GM18870 (cell line): ENCODE data around the gene MYPOP.
"Not testable (repeated sequence)": the region's sequence is repeated elsewhere in the genome, so short reads cannot be mapped to it uniquely, and the experiment has no call there.

Source experiments
- ATAC-seq: cut with Tn5 transposase; IDR thresholded peaks from one replicate; pipeline ENCODE4 v1.9.1; 2021; ENCODE audit warnings: moderate library complexity; ENCODE audit not compliant: unreplicated experiment

MYPOP gene

GRCh38 chr19:45884682-45885555 lies 17.5 kb downstream of the MYPOP start:
- no peak for ATAC-seq

- no peak for ATAC-seq
Observed at GRCh38 chr19:45883881-45884681, 18.3 kb downstream of the MYPOP start.

- no peak for ATAC-seq
Observed at GRCh38 chr19:45883586-45883880, 18.9 kb downstream of the MYPOP start.

- ATAC-seq: no peak
Observed at GRCh38 chr19:45882652-45883585, 19.5 kb downstream of the MYPOP start.

- ATAC-seq: no peak
Observed at GRCh38 chr19:45881909-45882528, 20.4 kb downstream of the MYPOP start.

GRCh38 chr19:45881082-45881908 lies 21.1 kb downstream of the MYPOP start:
- no peak for ATAC-seq

- ATAC-seq: no peak
Observed at GRCh38 chr19:45879971-45880370, 22.4 kb downstream of the MYPOP start.

- no peak for ATAC-seq
Observed at GRCh38 chr19:45879055-45879454, 23.4 kb downstream of the MYPOP start.

GRCh38 chr19:45878043-45878794 lies 24.2 kb downstream of the MYPOP start:
- no peak for ATAC-seq

GRCh38 chr19:45876411-45877197 lies 25.8 kb downstream of the MYPOP start:
- no peak for ATAC-seq

GRCh38 chr19:45876161-45876410 lies 26.3 kb downstream of the MYPOP start:
- no peak for ATAC-seq

- ATAC-seq: no peak
Observed at GRCh38 chr19:45874620-45874966, 27.8 kb downstream of the MYPOP start.

- ATAC-seq: no peak
Observed at GRCh38 chr19:45873219-45873772, 29.1 kb downstream of the MYPOP start.

GRCh38 chr19:45872095-45872919 lies 30.1 kb downstream of the MYPOP start:
- no peak for ATAC-seq

GRCh38 chr19:45870798-45871197 lies 31.6 kb downstream of the MYPOP start:
- no peak for ATAC-seq

- not testable (repeated sequence) for ATAC-seq
Observed at GRCh38 chr19:45867241-45867640, 35.2 kb downstream of the MYPOP start.

- no peak for ATAC-seq
Observed at GRCh38 chr19:45866400-45867176, 35.8 kb downstream of the MYPOP start.
